HepG2 (cell line): ENCODE measurements around the gene ATP5PB. TPM values are rescaled to one million over a fixed set of nuclear protein-coding genes. Genes with fewer than 3 reads are reported as not detected.

ENCODE experiments used
- HOXA3 ChIP-seq: sonication (generic); formaldehyde crosslinking; IDR thresholded peaks from 2 replicates; pipeline ENCODE4 v1.5.0; 2020; ENCODE audit warnings: missing genetic modification reagents
- ZMYM4 ChIP-seq: sonication (generic); formaldehyde crosslinking; IDR thresholded peaks from 2 replicates; pipeline ENCODE4 v1.8.1; 2023; ENCODE audit warnings: mild to moderate bottlenecking, missing genetic modification reagents
- ZNF33B ChIP-seq: sonication (generic); formaldehyde crosslinking; IDR thresholded peaks from 2 replicates; pipeline ENCODE4 v1.5.1; 2020; ENCODE audit warnings: mild to moderate bottlenecking, missing genetic modification reagents
- polyA plus RNA-seq, 8 experiments: library from polyadenylated mRNA; depleted of rRNA in 3 of 8; stranded (reverse) in 7 of 8; unstranded in 1 of 8; fragments of >200 nt; fragmentation: Illumina TruSeq in 4 of 8; extraction: Trizol in 4 of 8; gene quantifications; 2 replicates each; pipeline versions ENCODE4 v1.2.1 to v1.2.3, GENCODE V29; 2011 to 2016; ENCODE audit warnings: low read depth in 4 of 8, missing spikeins in 1 of 8, mixed read lengths in 1 of 8; ENCODE audit not compliant: insufficient read depth in 1 of 8
- total RNA-seq, 5 experiments: library from RNA; depleted of rRNA; stranded (reverse); fragments of >200 nt; fragmentation: Illumina TruSeq; extraction: Trizol; gene quantifications; 2 replicates each; pipeline ENCODE4 v1.2.3, GENCODE V29; 2016; ENCODE audit warnings: low read depth in 1 of 5
- TF ChIP-seq, protein P1 (sequence below): sonication (generic); formaldehyde crosslinking; IDR thresholded peaks from 2 replicates; pipeline ENCODE4 v1.5.0; 2020; ENCODE audit warnings: missing genetic modification reagents, mild to moderate bottlenecking, borderline replicate concordance
- TF ChIP-seq, protein P2 (sequence below), 2 experiments: fragments of 450-650 bp in 1 of 2; sonication (generic) in 1 of 2; formaldehyde crosslinking in 1 of 2; IDR thresholded peaks; 2 replicates each; pipeline versions ENCODE4 v1.6.1 to v1.8.0; 2016 to 2022; ENCODE audit warnings: antibody characterized with exemption in 1 of 2, mild to moderate bottlenecking in 1 of 2, missing genetic modification reagents in 1 of 2

ATP5PB gene
- total and polyA plus RNA-seq, 2 of the 13 experiments (the other 11 are each of a cell fraction or from before 2014, with no cell fraction given): 297 to 541 TPM

DNA sequence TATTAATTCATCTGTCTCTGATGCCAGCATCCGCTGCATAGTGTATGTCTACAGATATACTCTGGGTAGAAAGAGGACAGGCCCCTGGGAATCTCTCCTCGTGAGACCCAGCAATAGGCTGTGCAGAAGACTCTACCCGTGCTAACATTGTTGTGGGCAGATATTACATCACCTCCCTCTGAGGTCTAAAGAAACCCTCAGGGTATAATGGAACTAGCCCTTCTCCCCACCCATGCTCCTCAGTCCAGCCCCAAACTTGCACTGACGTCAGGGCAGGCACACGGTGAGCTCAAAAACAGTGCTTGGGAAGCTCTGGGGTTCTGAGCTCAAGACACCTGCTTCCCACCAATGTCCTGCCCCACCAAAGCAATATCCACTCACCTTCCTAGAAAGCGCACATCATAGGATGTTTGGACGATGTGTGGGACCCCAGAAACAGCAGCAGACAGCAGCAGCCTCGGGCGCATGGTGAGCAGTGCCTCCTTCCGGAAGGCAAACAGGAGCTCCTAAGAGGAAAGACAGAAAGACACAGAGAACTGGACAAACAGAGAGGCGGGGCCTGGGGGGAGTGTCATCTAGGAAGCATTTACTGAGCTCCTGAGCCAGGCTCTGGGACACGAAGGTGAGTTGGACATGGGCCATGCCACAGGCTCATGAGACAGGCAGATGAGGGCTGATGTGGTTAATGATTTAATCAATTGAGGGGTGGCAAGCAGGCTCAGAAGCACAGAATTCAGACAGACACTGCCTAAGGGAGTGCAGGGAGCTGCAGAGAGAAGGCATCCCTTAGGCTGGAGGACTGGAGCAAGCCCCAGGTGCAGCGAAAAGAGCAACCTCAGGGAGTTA, 26.5 kb upstream of the ATP5PB start (continued):
- TF ChIP-seq, protein P1, sequence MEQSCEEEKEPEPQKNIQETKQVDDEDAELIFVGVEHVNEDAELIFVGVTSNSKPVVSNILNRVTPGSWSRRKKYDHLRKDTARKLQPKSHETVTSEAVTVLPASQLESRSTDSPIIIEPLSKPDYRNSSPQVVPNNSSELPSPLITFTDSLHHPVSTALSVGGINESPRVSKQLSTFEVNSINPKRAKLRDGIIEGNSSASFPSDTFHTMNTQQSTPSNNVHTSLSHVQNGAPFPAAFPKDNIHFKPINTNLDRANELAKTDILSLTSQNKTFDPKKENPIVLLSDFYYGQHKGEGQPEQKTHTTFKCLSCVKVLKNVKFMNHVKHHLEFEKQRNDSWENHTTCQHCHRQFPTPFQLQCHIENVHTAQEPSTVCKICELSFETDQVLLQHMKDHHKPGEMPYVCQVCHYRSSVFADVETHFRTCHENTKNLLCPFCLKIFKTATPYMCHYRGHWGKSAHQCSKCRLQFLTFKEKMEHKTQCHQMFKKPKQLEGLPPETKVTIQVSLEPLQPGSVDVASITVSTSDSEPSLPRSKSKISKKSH (CRISPR knock-in tag): no peak
- TF ChIP-seq ZMYM4 (CRISPR knock-in tag) (peak; percentile 50), ZNF33B (CRISPR knock-in tag) (peak; percentile 37; the same call in 1 of the 2 replicates), HOXA3 (CRISPR knock-in tag) (no peak)
- TF ChIP-seq, protein P2, sequence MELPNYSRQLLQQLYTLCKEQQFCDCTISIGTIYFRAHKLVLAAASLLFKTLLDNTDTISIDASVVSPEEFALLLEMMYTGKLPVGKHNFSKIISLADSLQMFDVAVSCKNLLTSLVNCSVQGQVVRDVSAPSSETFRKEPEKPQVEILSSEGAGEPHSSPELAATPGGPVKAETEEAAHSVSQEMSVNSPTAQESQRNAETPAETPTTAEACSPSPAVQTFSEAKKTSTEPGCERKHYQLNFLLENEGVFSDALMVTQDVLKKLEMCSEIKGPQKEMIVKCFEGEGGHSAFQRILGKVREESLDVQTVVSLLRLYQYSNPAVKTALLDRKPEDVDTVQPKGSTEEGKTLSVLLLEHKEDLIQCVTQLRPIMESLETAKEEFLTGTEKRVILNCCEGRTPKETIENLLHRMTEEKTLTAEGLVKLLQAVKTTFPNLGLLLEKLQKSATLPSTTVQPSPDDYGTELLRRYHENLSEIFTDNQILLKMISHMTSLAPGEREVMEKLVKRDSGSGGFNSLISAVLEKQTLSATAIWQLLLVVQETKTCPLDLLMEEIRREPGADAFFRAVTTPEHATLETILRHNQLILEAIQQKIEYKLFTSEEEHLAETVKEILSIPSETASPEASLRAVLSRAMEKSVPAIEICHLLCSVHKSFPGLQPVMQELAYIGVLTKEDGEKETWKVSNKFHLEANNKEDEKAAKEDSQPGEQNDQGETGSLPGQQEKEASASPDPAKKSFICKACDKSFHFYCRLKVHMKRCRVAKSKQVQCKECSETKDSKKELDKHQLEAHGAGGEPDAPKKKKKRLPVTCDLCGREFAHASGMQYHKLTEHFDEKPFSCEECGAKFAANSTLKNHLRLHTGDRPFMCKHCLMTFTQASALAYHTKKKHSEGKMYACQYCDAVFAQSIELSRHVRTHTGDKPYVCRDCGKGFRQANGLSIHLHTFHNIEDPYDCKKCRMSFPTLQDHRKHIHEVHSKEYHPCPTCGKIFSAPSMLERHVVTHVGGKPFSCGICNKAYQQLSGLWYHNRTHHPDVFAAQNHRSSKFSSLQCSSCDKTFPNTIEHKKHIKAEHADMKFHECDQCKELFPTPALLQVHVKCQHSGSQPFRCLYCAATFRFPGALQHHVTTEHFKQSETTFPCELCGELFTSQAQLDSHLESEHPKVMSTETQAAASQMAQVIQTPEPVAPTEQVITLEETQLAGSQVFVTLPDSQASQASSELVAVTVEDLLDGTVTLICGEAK (IDR thresholded peaks at IDR 0.05): no peak
- TF ChIP-seq, protein P2 (CRISPR knock-in tag; IDR thresholded peaks at IDR 0.05): no peak
